Fibroblast of lung (primary cell): ENCODE results near the gene SMOC2. TPM values are rescaled to one million over a fixed set of nuclear protein-coding genes. Genes with fewer than 3 reads are reported as not detected.

Experiments used
- DNase-seq, 2 donors: peaks; one replicate each; pipeline versions ENCODE4 v3.0.0 to v3.0.0-alpha.2; 2010; ENCODE audit warnings: low read depth in 2 of 2
- H2AFZ ChIP-seq: 2 replicates; pipeline ENCODE4 v1.5.1; 2012; ENCODE audit warnings: low read length, control low read depth, inconsistent platforms
- H3K27ac ChIP-seq: 2 replicates; pipeline ENCODE4 v1.5.1; 2011; ENCODE audit warnings: low read length, control low read depth; ENCODE audit not compliant: insufficient read depth
- H3K27me3 ChIP-seq: 2 replicates; pipeline ENCODE4 v1.5.1; 2011; ENCODE audit warnings: mild to moderate bottlenecking, low read length; ENCODE audit not compliant: control insufficient read depth, insufficient read depth
- H3K36me3 ChIP-seq: 2 replicates; pipeline ENCODE4 v1.5.1; 2011; ENCODE audit warnings: low read length; ENCODE audit not compliant: control insufficient read depth, insufficient read depth
- H3K4me1 ChIP-seq: 2 replicates; pipeline ENCODE4 v1.5.1; 2011; ENCODE audit warnings: low read length; ENCODE audit not compliant: control insufficient read depth, insufficient read depth; ENCODE audit errors: extremely low read depth
- H3K4me2 ChIP-seq: 2 replicates; pipeline ENCODE4 v1.5.1; 2011; ENCODE audit warnings: low read length, control low read depth; ENCODE audit not compliant: insufficient read depth; ENCODE audit errors: extremely low read depth
- H3K4me3 ChIP-seq, 4 experiments: fragments of 200-600 bp in 1 of 4; sonication (generic) in 1 of 4; replicated peaks in 1 of 4; 2 replicates each; pipeline ENCODE4 v1.5.1; 2011 to 2016; ENCODE audit warnings: low read length in 4 of 4, low read depth in 3 of 4, mild to moderate bottlenecking in 3 of 4, control low read depth in 2 of 4, inconsistent platforms in 1 of 4, mixed read lengths in 1 of 4; ENCODE audit not compliant: insufficient read depth in 1 of 4; ENCODE audit errors: control extremely low read depth in 1 of 4
- H3K79me2 ChIP-seq: 2 replicates; pipeline ENCODE4 v1.5.1; 2012; ENCODE audit warnings: mild to moderate bottlenecking, low read length, inconsistent platforms; ENCODE audit not compliant: control insufficient read depth, insufficient read depth
- H3K9ac ChIP-seq: 2 replicates; pipeline ENCODE4 v1.5.1; 2011; ENCODE audit warnings: mild to moderate bottlenecking, low read length, control low read depth; ENCODE audit not compliant: insufficient read depth
- H3K9me3 ChIP-seq: 2 replicates; pipeline ENCODE4 v1.5.1; 2012; ENCODE audit warnings: low read depth, low read length; ENCODE audit not compliant: control insufficient read depth, insufficient read depth
- H4K20me1 ChIP-seq: 2 replicates; pipeline ENCODE4 v1.5.1; 2011; ENCODE audit warnings: low read length; ENCODE audit not compliant: control insufficient read depth, insufficient read depth; ENCODE audit errors: extremely low read depth
- CTCF ChIP-seq, 2 donors: IDR thresholded peaks in 1 of 2; conservative IDR thresholded peaks in 1 of 2; 1 replicate in 1 of 2; 2 replicates in 1 of 2; pipeline ENCODE4 v1.5.1; 2011 to 2012; ENCODE audit warnings: low read length in 2 of 2, control low read depth in 1 of 2, inconsistent platforms in 1 of 2, low read depth in 1 of 2, mild to moderate bottlenecking in 1 of 2
- EZH2 ChIP-seq: IDR thresholded peaks from 2 replicates; pipeline ENCODE4 v1.5.1; 2012; ENCODE audit warnings: low read length, control low read depth, mild to moderate bottlenecking; ENCODE audit errors: missing control alignments
- polyA plus RNA-seq, 2 donors: library from polyadenylated mRNA; depleted of rRNA in 1 of 2; stranded (reverse) in 1 of 2; unstranded in 1 of 2; fragments of >200 nt; gene quantifications; 2 replicates each; pipeline ENCODE4 v1.2.1, GENCODE V29; 2011 to 2012; ENCODE audit warnings: missing spikeins in 1 of 2
- total RNA-seq: library from RNA; depleted of rRNA; stranded (reverse); fragments of >200 nt; gene quantifications from 2 replicates; pipeline ENCODE4 v1.2.1, GENCODE V29; 2014

Gene SMOC2
- total and polyA plus RNA-seq, 2 donors (not counting 1 experiment from before 2014, with no cell fraction given) = not detected

- no peaks in the 10 kb centered on the region for H3K27me3 ChIP-seq
- no peaks in the 10 kb centered on the region for H3K36me3 ChIP-seq
- no peak overlapping the region for H2AFZ ChIP-seq
- TF ChIP-seq CTCF (conservative IDR thresholded peaks at IDR 0.05 in 1 of 2, IDR thresholded peaks at IDR 0.05 in 1 of 2; ENCODE audit: low read depth in 1 of 2, low read length in 2 of 2) = no peak
- no peak for TF ChIP-seq EZH2
- no peaks in the 10 kb centered on the region for H4K20me1 ChIP-seq
- no peaks in the 10 kb centered on the region for H3K4me1 ChIP-seq
- H3K79me2 ChIP-seq = no peaks in the 10 kb centered on the region
- no peak overlapping the region for H3K27ac ChIP-seq
- H3K4me2 ChIP-seq = no peak overlapping the region
- H3K9ac ChIP-seq = no peak overlapping the region
- H3K9me3 ChIP-seq = no peaks in the 10 kb centered on the region
- DNase-seq = no peak
- H3K4me3 ChIP-seq = no peak overlapping the region
Measured at GRCh38 chr6:168623736-168624135, 182.8 kb downstream of the SMOC2 start.

DNA sequence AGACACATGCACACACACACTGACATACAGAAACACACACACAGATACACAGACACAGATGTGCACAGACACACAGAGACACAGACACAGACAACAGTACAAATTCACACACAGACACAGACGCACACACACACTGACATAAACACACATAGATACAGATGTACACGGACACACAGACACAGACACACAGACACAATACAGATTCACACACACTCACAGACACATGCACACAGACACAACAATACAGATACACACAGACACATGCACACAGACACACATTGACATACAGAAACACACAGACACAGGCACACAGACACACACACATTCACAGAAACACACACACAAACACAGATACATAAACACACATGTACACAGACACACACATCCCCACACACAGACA lies 183.6 kb downstream of the SMOC2 start:
- Histone ChIP-seq H3K27ac (no peak overlapping the region), H3K4me1 (no peaks in the 10 kb centered on the region), H3K79me2 (no peaks in the 10 kb centered on the region), H3K36me3 (no peaks in the 10 kb centered on the region), H3K4me3 (no peak overlapping the region), H3K9me3 (no peaks in the 10 kb centered on the region), H3K9ac (no peak overlapping the region), H3K4me2 (no peak overlapping the region), H3K27me3 (no peaks in the 10 kb centered on the region), H4K20me1 (no peaks in the 10 kb centered on the region), H2AFZ (no peak overlapping the region)
- TF ChIP-seq EZH2 = no peak
- TF ChIP-seq CTCF (conservative IDR thresholded peaks at IDR 0.05 in 1 of 2, IDR thresholded peaks at IDR 0.05 in 1 of 2; ENCODE audit: low read depth in 1 of 2, low read length in 2 of 2) = no peak
- no peak for DNase-seq

DNA sequence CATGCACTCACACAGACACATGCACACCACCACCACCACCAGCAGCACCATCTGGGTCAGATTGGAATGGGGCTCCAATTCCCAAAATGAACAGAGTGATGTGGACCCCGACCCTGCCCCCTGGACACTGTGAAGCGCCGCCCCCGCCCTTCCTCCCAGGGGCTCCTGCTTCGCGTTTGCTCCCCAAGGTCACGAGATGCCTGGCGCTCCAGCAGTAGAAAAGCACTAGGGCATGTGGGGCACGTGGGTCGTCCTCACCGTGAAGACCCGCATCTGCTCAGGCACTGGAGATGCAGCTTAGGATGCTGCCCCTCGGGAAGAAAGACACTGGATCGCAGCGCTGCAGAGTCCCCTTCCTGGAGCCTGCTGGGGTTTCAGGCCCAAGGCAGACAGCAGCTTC lies 184.0 kb downstream of the SMOC2 start:
- no peaks in the 10 kb centered on the region for H3K27me3 ChIP-seq
- H3K4me2 ChIP-seq = no peak overlapping the region
- DNase-seq = no peak
- H3K79me2 ChIP-seq = no peaks in the 10 kb centered on the region
- H3K9me3 ChIP-seq = no peaks in the 10 kb centered on the region
- H3K4me3 ChIP-seq = no peak overlapping the region
- no peak overlapping the region for H2AFZ ChIP-seq
- TF ChIP-seq EZH2 = no peak
- no peak for TF ChIP-seq CTCF (conservative IDR thresholded peaks at IDR 0.05 in 1 of 2, IDR thresholded peaks at IDR 0.05 in 1 of 2; ENCODE audit: low read depth in 1 of 2, low read length in 2 of 2)
- H3K9ac ChIP-seq = no peak overlapping the region
- no peaks in the 10 kb centered on the region for H4K20me1 ChIP-seq
- no peaks in the 10 kb centered on the region for H3K36me3 ChIP-seq
- no peak overlapping the region for H3K27ac ChIP-seq
- H3K4me1 ChIP-seq = no peaks in the 10 kb centered on the region
